ENCODE data around the gene CACNA2D4.

GRCh38 chr12:1918884-1919236 is 408 bp upstream of the CACNA2D4 start:
- TF ChIP-seq CTCF (IDR thresholded peaks at IDR 0.05) = no peak
- no peak for TF ChIP-seq POLR2A (IDR thresholded peaks at IDR 0.05; ENCODE audit: low read depth)
- TF ChIP-seq EP300 (IDR thresholded peaks at IDR 0.05) = no peak
- no peak for TF ChIP-seq POLR2AphosphoS5 (IDR thresholded peaks at IDR 0.05)

Measured in esophagus muscularis mucosa (tissue), 4 donors.